ENCODE measurements around the gene IL17RE.
"Not testable (repeated sequence)": the region's sequence is repeated elsewhere in the genome, so short reads cannot be mapped to it uniquely, and the experiment has no call there.

IL17RE gene

GRCh38 chr3:9888540-9888939, 14.1 kb upstream of the IL17RE start:
- TF ChIP-seq FOXP2 (optimal IDR thresholded peaks at IDR 0.05; ENCODE audit: control extremely low read depth, extremely low read length, insufficient read depth), result no peak
- no peak for TF ChIP-seq POLR2AphosphoS5 (IDR thresholded peaks at IDR 0.05; ENCODE audit: borderline replicate concordance, low read depth, low read length)
- H3K4me3 ChIP-seq, result no peak overlapping the region
- H3K9ac ChIP-seq (ENCODE audit: insufficient read length), result no peak overlapping the region
- H3K36me3 ChIP-seq (ENCODE audit: insufficient read depth, low read length), result peaks cover 10% of the 10 kb centered on the region; the same call in 1 of the 2 replicates
- DNase-seq (ENCODE audit: low read depth, low spot score), result no peak
- no peaks in the 10 kb centered on the region for H3K9me3 ChIP-seq (ENCODE audit: low read depth, low read length)
- no peak overlapping the region for H3K27ac ChIP-seq

- Histone ChIP-seq H3K36me3 (ENCODE audit: insufficient read depth, low read length) (peaks cover 10% of the 10 kb centered on the region; the same call in 1 of the 2 replicates), H3K9ac (ENCODE audit: insufficient read length) (no peak overlapping the region), H3K9me3 (ENCODE audit: low read depth, low read length) (no peaks in the 10 kb centered on the region), H3K4me3 (no peak overlapping the region), H3K27ac (no peak overlapping the region)
- no peak for DNase-seq (ENCODE audit: low read depth, low spot score)
- no peak for TF ChIP-seq EZH2 (IDR thresholded peaks at IDR 0.05)
- no peak for TF ChIP-seq POLR2AphosphoS5 (IDR thresholded peaks at IDR 0.05; ENCODE audit: borderline replicate concordance, low read depth, low read length)
- TF ChIP-seq FOXP2 (optimal IDR thresholded peaks at IDR 0.05; ENCODE audit: control extremely low read depth, extremely low read length, insufficient read depth), result no peak
Observed at GRCh38 chr3:9889405-9889804, 13.2 kb upstream of the IL17RE start.

GRCh38 chr3:9890249-9891071, 12.2 kb upstream of the IL17RE start, which contains the start of gene JAGN1:
Gene JAGN1, plus strand, starts transcription at chr3:9890610. Its CDS starts 113 bp downstream, at chr3:9890723.
- DNase-seq (ENCODE audit: low read depth, low spot score), result peak; percentile 26
- TF ChIP-seq FOXP2 (optimal IDR thresholded peaks at IDR 0.05; ENCODE audit: control extremely low read depth, extremely low read length, insufficient read depth) (no peak), POLR2AphosphoS5 (IDR thresholded peaks at IDR 0.05; ENCODE audit: borderline replicate concordance, low read depth, low read length) (peak; percentile 93)
- Histone ChIP-seq H3K4me3 (peak within 1 kb of the TSS; percentile 89), H3K9ac (ENCODE audit: insufficient read length) (peak within 1 kb of the TSS; percentile 89), H3K9me3 (ENCODE audit: low read depth, low read length) (no peaks in the 10 kb centered on the region), H3K27ac (peak within 1 kb of the TSS; percentile 36; the same call in 1 of the 2 replicates), H3K36me3 (ENCODE audit: insufficient read depth, low read length) (peaks cover 10% of the 10 kb centered on the region; the same call in 1 of the 2 replicates)

- no peak for DNase-seq (ENCODE audit: low read depth, low spot score)
- peak overlapping the region; percentile 36; the same call in 1 of the 2 replicates for H3K27ac ChIP-seq
- no peaks in the 10 kb centered on the region for H3K9me3 ChIP-seq (ENCODE audit: low read depth, low read length)
- H3K4me3 ChIP-seq, result peak overlapping the region; percentile 89
- peak overlapping the region; percentile 89 for H3K9ac ChIP-seq (ENCODE audit: insufficient read length)
- TF ChIP-seq EZH2 (IDR thresholded peaks at IDR 0.05) (no peak), POLR2AphosphoS5 (IDR thresholded peaks at IDR 0.05; ENCODE audit: borderline replicate concordance, low read depth, low read length) (no peak), FOXP2 (optimal IDR thresholded peaks at IDR 0.05; ENCODE audit: control extremely low read depth, extremely low read length, insufficient read depth) (no peak)
- H3K36me3 ChIP-seq (ENCODE audit: insufficient read depth, low read length), result peaks cover 10% of the 10 kb centered on the region; the same call in 1 of the 2 replicates
Observed at GRCh38 chr3:9891072-9891622, 11.5 kb upstream of the IL17RE start.

GRCh38 chr3:9893739-9894138, 8.9 kb upstream of the IL17RE start:
- no peak overlapping the region for H3K27ac ChIP-seq
- DNase-seq (ENCODE audit: low read depth, low spot score), result no peak
- no peak overlapping the region for H3K9ac ChIP-seq (ENCODE audit: insufficient read length)
- H3K4me3 ChIP-seq, result no peak overlapping the region
- H3K9me3 ChIP-seq (ENCODE audit: low read depth, low read length), result no peaks in the 10 kb centered on the region
- H3K36me3 ChIP-seq (ENCODE audit: insufficient read depth, low read length), result peaks cover 10% of the 10 kb centered on the region; the same call in 1 of the 2 replicates
- no peak for TF ChIP-seq FOXP2 (optimal IDR thresholded peaks at IDR 0.05; ENCODE audit: control extremely low read depth, extremely low read length, insufficient read depth)
- no peak for TF ChIP-seq EZH2 (IDR thresholded peaks at IDR 0.05)
- TF ChIP-seq POLR2AphosphoS5 (IDR thresholded peaks at IDR 0.05; ENCODE audit: borderline replicate concordance, low read depth, low read length), result no peak

DNA sequence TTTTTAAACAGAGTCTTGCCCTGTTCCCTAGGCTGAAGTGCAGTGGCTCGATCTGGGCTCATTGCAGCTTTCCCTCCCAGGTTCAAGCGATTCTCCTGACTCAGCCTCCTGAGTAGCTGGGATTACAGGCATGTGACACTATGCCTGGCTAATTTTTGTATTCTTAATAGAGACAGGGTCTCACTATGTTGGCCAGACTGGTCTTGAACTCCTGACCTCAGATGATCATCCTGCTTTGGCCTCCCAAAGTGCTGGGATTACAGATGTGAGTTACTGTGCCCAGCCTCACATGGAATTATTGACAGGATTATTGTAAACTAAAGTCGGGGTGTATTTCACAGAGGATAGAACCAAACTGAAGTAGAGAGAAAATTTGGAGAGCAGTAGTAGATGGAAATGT, 6.9 kb upstream of the IL17RE start:
- DNase-seq (ENCODE audit: low read depth, low spot score); H3K27ac ChIP-seq; H3K9ac ChIP-seq (ENCODE audit: insufficient read length); H3K9me3 ChIP-seq (ENCODE audit: low read depth, low read length); H3K4me3 ChIP-seq: not testable (repeated sequence)
- H3K36me3 ChIP-seq (ENCODE audit: insufficient read depth, low read length), result peaks cover 10% of the 10 kb centered on the region; the same call in 1 of the 2 replicates

DNA sequence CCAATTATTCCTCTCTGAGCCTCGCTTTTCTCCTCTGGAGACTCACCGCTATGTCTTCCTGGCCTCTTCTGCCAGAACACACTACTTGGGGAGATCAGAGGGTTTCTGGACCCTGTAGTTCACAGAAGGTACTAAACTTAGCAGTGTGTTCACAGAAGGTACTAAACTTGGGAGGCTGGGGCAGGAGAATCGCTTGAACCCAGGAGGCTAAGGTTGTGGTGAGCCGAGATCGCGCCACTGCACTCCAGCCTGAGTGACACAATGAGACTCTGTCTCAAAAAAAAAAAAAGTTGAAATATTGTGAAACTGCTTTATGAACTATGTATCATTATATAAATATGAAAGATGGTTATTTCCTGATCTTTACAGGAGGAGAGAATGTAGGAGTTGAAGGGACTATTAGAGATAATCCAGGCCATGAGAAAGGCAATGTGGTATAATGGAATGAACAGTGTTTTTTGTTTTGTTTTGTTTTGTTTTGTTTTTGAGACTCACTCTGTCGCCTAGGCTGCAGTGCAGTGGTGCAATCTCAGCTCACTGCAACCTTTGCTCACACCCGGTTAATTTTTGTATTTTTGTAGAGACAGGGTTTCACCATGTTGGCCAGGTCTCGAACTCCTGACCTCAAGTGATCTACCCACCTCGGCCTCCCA, 5.8 kb upstream of the IL17RE start:
- H3K4me3 ChIP-seq; H3K9ac ChIP-seq (ENCODE audit: insufficient read length); H3K27ac ChIP-seq; DNase-seq (ENCODE audit: low read depth, low spot score); H3K9me3 ChIP-seq (ENCODE audit: low read depth, low read length): not testable (repeated sequence)
- H3K36me3 ChIP-seq (ENCODE audit: insufficient read depth, low read length), result peaks cover 10% of the 10 kb centered on the region; the same call in 1 of the 2 replicates

All from SK-N-MC (cell line).